Endothelial cell (in vitro differentiated cells): Measurements from ENCODE around the gene SCAF1. TPM values are rescaled to one million over a fixed set of nuclear protein-coding genes. Genes with fewer than 3 reads are reported as not detected.

Source experiments
- microRNA-seq: library from miRNA; unstranded; fragments of <30 nt; microRNA quantifications from one replicate; pipeline ENCODE4, GENCODE V29; 2020; ENCODE audit not compliant: unreplicated experiment
- total RNA-seq: library from RNA; stranded (reverse); fragmentation: NEBNext Ultra II Directional; extraction: Animal tissue kit (Norgen Biotek cat#: 25700); gene quantifications from one replicate; pipeline ENCODE4 v1.2.1, GENCODE V29; 2021; ENCODE audit not compliant: unreplicated experiment

SCAF1 gene
- total RNA-seq, 1 donor from 2014 or later = 90.3 TPM

Small RNAs within 50 kb of the gene (microRNA-seq; reads per million reads assigned to microRNA genes)
- 1.3 reads per million, percentile 18 among the genes with 10 or more reads in this experiment for gene MIR5088

Other genes starting within 250 kb of the SCAF1 start
- gene PTH2, start 218.8 kb upstream of the SCAF1 start, total RNA-seq = not detected
- not detected for gene GFY, start 216.8 kb upstream of the SCAF1 start, total RNA-seq
- gene SLC17A7, start 200.7 kb upstream of the SCAF1 start, total RNA-seq = 0.92 TPM
- gene PIH1D1, start 190.4 kb upstream of the SCAF1 start, total RNA-seq = 78.8 TPM
- 49.6 TPM for gene ALDH16A1, start 189.0 kb upstream of the SCAF1 start, total RNA-seq
- 1.4 TPM for gene FLT3LG, start 168.0 kb upstream of the SCAF1 start, total RNA-seq
- 2,762 TPM for gene RPL13A, start 154.6 kb upstream of the SCAF1 start, total RNA-seq
- gene RPS11, start 145.8 kb upstream of the SCAF1 start, total RNA-seq = 2,099 TPM
- gene FCGRT, start 129.5 kb upstream of the SCAF1 start, total RNA-seq = 127 TPM
- gene RCN3, start 114.2 kb upstream of the SCAF1 start, total RNA-seq = 19.4 TPM
- 76.3 TPM for gene NOSIP, start 61.7 kb upstream of the SCAF1 start, total RNA-seq
- 2.4 TPM for gene PRRG2, start 60.9 kb upstream of the SCAF1 start, total RNA-seq
- gene PRR12, start 51.0 kb upstream of the SCAF1 start, total RNA-seq = 38.8 TPM
- gene RRAS, start 2.1 kb upstream of the SCAF1 start, total RNA-seq = 23.9 TPM
- 76.1 TPM for gene IRF3, start 23.6 kb downstream of the SCAF1 start, total RNA-seq
- 50.1 TPM for gene BCL2L12, start 23.7 kb downstream of the SCAF1 start, total RNA-seq
- 175 TPM for gene PRMT1, start 35.1 kb downstream of the SCAF1 start, total RNA-seq
- 5.3 TPM for gene ADM5, start 47.4 kb downstream of the SCAF1 start, total RNA-seq
- 94.1 TPM for gene CPT1C, start 48.9 kb downstream of the SCAF1 start, total RNA-seq
- not detected for gene TSKS, start 121.1 kb downstream of the SCAF1 start, total RNA-seq
- gene AP2A1, start 124.8 kb downstream of the SCAF1 start, total RNA-seq = 191 TPM
- 15.6 TPM for gene FUZ, start 171.1 kb downstream of the SCAF1 start, total RNA-seq
- gene MED25, start 176.1 kb downstream of the SCAF1 start, total RNA-seq = 117 TPM
- 231 TPM for gene PTOV1, start 208.9 kb downstream of the SCAF1 start, total RNA-seq
- 96.0 TPM for gene PNKP, start 225.4 kb downstream of the SCAF1 start, total RNA-seq
- gene AKT1S1, start 235.1 kb downstream of the SCAF1 start, total RNA-seq = 48.2 TPM
- 36.8 TPM for gene TBC1D17, start 235.5 kb downstream of the SCAF1 start, total RNA-seq